ENCODE measurements around the gene HM13. TPM values are rescaled to one million over a fixed set of nuclear protein-coding genes. Genes with fewer than 3 reads are reported as not detected.
"Not testable (repeated sequence)": the region's sequence is repeated elsewhere in the genome, so short reads cannot be mapped to it uniquely, and the experiment has no call there.

The HM13 gene
- total RNA-seq, 1 experiment from 2014 or later, result 103 TPM

DNA sequence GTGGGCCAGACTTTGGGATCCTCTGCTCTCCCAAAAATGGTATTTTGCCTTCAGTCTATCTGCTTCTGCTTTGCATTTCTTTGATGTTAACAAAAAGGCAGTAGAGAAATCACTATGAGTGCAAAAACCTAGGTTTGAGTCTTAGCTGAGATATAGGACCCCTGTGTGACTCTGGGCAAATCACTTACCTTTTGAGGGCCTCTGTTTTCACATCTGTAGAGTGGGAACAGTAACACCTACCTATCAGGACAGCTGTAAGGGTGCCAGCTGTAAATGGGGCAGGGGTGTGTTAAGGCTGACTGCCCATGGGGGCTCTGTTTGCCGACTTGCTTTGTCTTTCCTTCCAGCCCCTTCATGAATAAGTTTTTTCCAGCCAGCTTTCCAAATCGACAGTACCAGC lies 30.4 kb downstream of the HM13 start:
- no peaks in the 10 kb centered on the region for H3K27me3 Mint-ChIP-seq (ENCODE audit: low read depth)
- POLR2A ChIA-PET, result interaction anchor here (0.6 kb wide), 1 partner anchor 17 kb away, joined by 3 read pairs; no protein-coding TSS in a partner anchor
- ATAC-seq (no peak), DNase-seq (ENCODE audit: low spot score) (no peak)
- no peak overlapping the region for H3K4me3 Mint-ChIP-seq
- 0 out of 2 replicates have a peak, but pooled peaks cover 4% of the 10 kb centered on the region for H3K4me1 Mint-ChIP-seq
- no peaks in the 10 kb centered on the region for H3K9me3 Mint-ChIP-seq
- no peak overlapping the region for H3K27ac Mint-ChIP-seq
- TF ChIP-seq, protein P1, sequence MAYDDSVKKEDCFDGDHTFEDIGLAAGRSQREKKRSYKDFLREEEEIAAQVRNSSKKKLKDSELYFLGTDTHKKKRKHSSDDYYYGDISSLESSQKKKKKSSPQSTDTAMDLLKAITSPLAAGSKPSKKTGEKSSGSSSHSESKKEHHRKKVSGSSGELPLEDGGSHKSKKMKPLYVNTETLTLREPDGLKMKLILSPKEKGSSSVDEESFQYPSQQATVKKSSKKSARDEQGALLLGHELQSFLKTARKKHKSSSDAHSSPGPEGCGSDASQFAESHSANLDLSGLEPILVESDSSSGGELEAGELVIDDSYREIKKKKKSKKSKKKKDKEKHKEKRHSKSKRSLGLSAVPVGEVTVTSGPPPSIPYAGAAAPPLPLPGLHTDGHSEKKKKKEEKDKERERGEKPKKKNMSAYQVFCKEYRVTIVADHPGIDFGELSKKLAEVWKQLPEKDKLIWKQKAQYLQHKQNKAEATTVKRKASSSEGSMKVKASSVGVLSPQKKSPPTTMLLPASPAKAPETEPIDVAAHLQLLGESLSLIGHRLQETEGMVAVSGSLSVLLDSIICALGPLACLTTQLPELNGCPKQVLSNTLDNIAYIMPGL (CRISPR knock-in tag; IDR thresholded peaks at IDR 0.05), result no peak
- TF ChIP-seq OVOL2 (CRISPR knock-in tag; IDR thresholded peaks at IDR 0.05; ENCODE audit: borderline replicate concordance), result 0 out of 2 replicates have a peak, but pooled peaks have one; percentile 10
- peaks cover 31% of the 10 kb centered on the region for H3K36me3 Mint-ChIP-seq
- CTCF ChIA-PET, result interaction anchor here (0.6 to 1.2 kb wide), 2 partner anchors 13 to 68 kb away, joined by 5 to 9 read pairs; no protein-coding TSS in a partner anchor

DNA sequence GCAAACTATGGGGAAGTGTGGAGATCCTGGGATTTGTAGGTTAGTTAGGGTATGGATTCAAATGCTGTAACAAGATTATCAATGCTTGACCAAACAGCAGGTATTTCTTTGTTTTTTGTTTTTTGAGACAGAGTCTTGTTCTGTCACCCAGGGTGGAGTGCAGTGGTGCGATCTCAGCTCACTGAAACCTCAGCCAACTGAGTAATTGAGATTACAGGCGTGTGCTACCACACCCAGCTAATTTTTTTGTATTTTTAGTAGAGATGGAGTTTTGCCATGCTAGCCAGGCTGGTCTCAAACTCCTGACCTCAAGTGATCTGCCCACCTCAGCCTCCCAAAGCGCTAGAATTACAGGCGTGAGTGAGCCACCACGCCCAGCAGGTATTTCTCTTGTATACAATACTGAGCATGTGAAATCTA lies 31.4 kb downstream of the HM13 start:
- ATAC-seq; H3K27ac Mint-ChIP-seq; H3K9me3 Mint-ChIP-seq; H3K4me3 Mint-ChIP-seq; DNase-seq (ENCODE audit: low spot score); H3K27me3 Mint-ChIP-seq (ENCODE audit: low read depth); POLR2A ChIA-PET; H3K4me1 Mint-ChIP-seq: not testable (repeated sequence)
- CTCF ChIA-PET, result interaction anchor here (0.6 to 4.3 kb wide), 6 partner anchors 12 to 217 kb away, joined by 3 to 36 read pairs (median 6); no protein-coding TSS in a partner anchor
- H3K36me3 Mint-ChIP-seq, result peaks cover 38% of the 10 kb centered on the region

DNA sequence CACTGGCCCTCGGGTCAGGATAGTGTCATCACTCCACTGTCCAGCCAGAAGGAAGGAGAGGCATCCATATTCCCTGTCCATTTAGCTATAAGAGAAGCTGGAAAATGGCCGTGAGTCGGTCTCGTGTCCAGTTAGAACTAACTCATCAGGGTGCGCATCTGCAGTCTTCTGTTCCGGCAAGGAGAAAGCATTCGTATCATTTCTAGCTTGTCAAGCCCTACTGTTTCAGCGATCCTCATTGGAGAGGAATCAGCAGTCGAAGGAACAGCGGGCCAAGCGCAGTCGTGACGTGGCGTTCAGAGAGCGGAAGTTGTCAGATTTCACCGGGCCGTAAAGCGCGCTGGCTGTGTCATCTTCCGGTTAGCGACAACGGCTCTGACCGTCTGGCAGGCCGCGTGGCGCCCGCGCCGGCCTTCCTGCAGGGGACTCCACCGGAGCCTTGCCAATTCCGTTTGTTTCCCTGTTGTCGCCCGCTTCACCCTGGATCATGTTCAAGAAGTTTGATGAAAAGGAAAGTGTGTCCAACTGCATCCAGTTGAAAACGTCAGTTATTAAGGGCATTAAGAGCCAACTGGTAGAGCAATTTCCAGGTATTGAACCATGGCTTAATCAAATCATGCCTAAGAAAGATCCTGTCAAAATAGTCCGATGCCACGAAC lies 32.9 kb downstream of the HM13 start:
- CTCF ChIA-PET, result interaction anchor here (0.8 to 4.3 kb wide), 5 partner anchors 11 to 114 kb away, joined by 3 to 36 read pairs (median 4); no protein-coding TSS in a partner anchor
- Mint-ChIP-seq H3K4me3 (peak overlapping the region; percentile 91), H3K27ac (peak overlapping the region; percentile 99), H3K36me3 (peaks cover 49% of the 10 kb centered on the region), H3K9me3 (no peaks in the 10 kb centered on the region), H3K27me3 (ENCODE audit: low read depth) (no peaks in the 10 kb centered on the region), H3K4me1 (0 out of 2 replicates have a peak, but pooled peaks cover 4% of the 10 kb centered on the region)
- DNase-seq (ENCODE audit: low spot score) (peak; percentile 73), ATAC-seq (peak; percentile 65)
- POLR2A ChIA-PET, result interaction anchor here (1.3 kb wide), 1 partner anchor 66 kb away, joined by 6 read pairs; no protein-coding TSS in a partner anchor
- TF ChIP-seq NR2C2 (CRISPR knock-in tag; IDR thresholded peaks at IDR 0.05) (no peak), CREM (CRISPR knock-in tag; IDR thresholded peaks at IDR 0.05) (peak; percentile 91), KAT7 (CRISPR knock-in tag; IDR thresholded peaks at IDR 0.05; ENCODE audit: borderline replicate concordance) (no peak), SP1 (CRISPR knock-in tag; conservative IDR thresholded peaks at IDR 0.05) (peak; percentile 50; the same call in 1 of the 2 replicates), TEAD1 (CRISPR knock-in tag; IDR thresholded peaks at IDR 0.05) (no peak), EMX1 (CRISPR knock-in tag; IDR thresholded peaks at IDR 0.05) (no peak), NFE2L1 (CRISPR knock-in tag; IDR thresholded peaks at IDR 0.05) (peak; percentile 79), ESRRA (CRISPR knock-in tag; IDR thresholded peaks at IDR 0.05; ENCODE audit: borderline replicate concordance) (no peak)
- TF ChIP-seq, protein P2, sequence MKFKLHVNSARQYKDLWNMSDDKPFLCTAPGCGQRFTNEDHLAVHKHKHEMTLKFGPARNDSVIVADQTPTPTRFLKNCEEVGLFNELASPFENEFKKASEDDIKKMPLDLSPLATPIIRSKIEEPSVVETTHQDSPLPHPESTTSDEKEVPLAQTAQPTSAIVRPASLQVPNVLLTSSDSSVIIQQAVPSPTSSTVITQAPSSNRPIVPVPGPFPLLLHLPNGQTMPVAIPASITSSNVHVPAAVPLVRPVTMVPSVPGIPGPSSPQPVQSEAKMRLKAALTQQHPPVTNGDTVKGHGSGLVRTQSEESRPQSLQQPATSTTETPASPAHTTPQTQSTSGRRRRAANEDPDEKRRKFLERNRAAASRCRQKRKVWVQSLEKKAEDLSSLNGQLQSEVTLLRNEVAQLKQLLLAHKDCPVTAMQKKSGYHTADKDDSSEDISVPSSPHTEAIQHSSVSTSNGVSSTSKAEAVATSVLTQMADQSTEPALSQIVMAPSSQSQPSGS (CRISPR knock-in tag; IDR thresholded peaks at IDR 0.05; ENCODE audit: borderline replicate concordance, low read depth), result no peak
- TF ChIP-seq, protein P3, sequence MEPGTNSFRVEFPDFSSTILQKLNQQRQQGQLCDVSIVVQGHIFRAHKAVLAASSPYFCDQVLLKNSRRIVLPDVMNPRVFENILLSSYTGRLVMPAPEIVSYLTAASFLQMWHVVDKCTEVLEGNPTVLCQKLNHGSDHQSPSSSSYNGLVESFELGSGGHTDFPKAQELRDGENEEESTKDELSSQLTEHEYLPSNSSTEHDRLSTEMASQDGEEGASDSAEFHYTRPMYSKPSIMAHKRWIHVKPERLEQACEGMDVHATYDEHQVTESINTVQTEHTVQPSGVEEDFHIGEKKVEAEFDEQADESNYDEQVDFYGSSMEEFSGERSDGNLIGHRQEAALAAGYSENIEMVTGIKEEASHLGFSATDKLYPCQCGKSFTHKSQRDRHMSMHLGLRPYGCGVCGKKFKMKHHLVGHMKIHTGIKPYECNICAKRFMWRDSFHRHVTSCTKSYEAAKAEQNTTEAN (CRISPR knock-in tag; IDR thresholded peaks at IDR 0.05), result no peak
- TF ChIP-seq, protein P4, sequence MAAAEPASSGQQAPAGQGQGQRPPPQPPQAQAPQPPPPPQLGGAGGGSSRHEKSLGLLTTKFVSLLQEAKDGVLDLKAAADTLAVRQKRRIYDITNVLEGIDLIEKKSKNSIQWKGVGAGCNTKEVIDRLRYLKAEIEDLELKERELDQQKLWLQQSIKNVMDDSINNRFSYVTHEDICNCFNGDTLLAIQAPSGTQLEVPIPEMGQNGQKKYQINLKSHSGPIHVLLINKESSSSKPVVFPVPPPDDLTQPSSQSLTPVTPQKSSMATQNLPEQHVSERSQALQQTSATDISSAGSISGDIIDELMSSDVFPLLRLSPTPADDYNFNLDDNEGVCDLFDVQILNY (CRISPR knock-in tag; IDR thresholded peaks at IDR 0.05), result no peak
- TF ChIP-seq, protein P5, sequence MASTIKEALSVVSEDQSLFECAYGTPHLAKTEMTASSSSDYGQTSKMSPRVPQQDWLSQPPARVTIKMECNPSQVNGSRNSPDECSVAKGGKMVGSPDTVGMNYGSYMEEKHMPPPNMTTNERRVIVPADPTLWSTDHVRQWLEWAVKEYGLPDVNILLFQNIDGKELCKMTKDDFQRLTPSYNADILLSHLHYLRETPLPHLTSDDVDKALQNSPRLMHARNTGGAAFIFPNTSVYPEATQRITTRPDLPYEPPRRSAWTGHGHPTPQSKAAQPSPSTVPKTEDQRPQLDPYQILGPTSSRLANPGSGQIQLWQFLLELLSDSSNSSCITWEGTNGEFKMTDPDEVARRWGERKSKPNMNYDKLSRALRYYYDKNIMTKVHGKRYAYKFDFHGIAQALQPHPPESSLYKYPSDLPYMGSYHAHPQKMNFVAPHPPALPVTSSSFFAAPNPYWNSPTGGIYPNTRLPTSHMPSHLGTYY (CRISPR knock-in tag; IDR thresholded peaks at IDR 0.05), result no peak
- TF ChIP-seq, protein P6, sequence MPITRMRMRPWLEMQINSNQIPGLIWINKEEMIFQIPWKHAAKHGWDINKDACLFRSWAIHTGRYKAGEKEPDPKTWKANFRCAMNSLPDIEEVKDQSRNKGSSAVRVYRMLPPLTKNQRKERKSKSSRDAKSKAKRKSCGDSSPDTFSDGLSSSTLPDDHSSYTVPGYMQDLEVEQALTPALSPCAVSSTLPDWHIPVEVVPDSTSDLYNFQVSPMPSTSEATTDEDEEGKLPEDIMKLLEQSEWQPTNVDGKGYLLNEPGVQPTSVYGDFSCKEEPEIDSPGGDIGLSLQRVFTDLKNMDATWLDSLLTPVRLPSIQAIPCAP (CRISPR knock-in tag; IDR thresholded peaks at IDR 0.05), result no peak
- TF ChIP-seq, protein P7, sequence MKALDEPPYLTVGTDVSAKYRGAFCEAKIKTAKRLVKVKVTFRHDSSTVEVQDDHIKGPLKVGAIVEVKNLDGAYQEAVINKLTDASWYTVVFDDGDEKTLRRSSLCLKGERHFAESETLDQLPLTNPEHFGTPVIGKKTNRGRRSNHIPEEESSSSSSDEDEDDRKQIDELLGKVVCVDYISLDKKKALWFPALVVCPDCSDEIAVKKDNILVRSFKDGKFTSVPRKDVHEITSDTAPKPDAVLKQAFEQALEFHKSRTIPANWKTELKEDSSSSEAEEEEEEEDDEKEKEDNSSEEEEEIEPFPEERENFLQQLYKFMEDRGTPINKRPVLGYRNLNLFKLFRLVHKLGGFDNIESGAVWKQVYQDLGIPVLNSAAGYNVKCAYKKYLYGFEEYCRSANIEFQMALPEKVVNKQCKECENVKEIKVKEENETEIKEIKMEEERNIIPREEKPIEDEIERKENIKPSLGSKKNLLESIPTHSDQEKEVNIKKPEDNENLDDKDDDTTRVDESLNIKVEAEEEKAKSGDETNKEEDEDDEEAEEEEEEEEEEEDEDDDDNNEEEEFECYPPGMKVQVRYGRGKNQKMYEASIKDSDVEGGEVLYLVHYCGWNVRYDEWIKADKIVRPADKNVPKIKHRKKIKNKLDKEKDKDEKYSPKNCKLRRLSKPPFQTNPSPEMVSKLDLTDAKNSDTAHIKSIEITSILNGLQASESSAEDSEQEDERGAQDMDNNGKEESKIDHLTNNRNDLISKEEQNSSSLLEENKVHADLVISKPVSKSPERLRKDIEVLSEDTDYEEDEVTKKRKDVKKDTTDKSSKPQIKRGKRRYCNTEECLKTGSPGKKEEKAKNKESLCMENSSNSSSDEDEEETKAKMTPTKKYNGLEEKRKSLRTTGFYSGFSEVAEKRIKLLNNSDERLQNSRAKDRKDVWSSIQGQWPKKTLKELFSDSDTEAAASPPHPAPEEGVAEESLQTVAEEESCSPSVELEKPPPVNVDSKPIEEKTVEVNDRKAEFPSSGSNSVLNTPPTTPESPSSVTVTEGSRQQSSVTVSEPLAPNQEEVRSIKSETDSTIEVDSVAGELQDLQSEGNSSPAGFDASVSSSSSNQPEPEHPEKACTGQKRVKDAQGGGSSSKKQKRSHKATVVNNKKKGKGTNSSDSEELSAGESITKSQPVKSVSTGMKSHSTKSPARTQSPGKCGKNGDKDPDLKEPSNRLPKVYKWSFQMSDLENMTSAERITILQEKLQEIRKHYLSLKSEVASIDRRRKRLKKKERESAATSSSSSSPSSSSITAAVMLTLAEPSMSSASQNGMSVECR (CRISPR knock-in tag; IDR thresholded peaks at IDR 0.05; ENCODE audit: borderline replicate concordance), result no peak

Measured in WTC11 (cell line).